NCI-H1105 (cell line): ENCODE data around the gene PCSK6.

ENCODE experiments used
- DNase-seq: peaks from one replicate; lab custom pipeline; 2025; lab: John Stamatoyannopoulos, UW

Gene PCSK6

DNA sequence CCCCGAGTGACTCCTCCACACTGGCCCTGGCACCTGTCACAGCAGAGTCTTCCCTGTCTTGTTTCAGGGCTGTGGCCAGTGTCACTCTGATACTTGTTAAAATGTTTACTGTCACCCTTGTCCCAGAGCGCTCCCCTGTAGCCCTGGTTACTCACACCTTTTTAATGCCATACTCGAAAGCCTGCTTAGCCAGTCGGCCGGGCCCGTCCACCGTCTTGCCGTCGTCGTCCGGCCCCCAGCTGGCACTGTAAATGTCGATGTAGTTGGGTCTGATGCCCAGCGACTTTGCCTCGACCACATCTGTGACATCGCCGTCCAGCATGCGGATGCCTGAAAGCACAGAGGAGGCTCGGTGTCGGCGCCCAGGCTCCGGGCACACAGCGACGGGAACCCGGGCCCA is 91.3 kb downstream of the PCSK6 start:
- no peak for DNase-seq

DNA sequence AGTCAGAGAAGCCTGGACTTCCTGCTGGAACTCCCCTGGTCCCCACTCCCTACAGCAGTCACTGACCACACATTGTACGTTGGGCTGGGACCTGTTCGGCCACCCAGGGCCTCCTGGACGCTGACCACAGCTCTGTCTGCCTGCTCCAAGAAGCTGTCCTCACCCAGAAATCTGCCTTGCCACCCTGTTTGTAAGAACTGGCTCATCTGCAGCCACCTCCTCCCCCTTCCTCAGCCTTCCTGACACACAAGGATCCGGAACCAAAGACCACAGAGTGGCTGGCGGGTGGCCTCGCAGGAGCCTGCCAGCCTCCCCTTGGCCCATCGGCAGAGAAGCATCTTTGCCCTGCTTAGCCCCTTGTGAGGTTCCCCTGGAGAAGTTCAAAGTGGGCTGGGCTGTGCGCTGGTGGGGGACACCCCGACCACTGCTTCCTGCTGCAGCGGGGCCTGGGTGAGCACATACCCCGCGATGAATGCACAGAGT is 91.9 kb downstream of the PCSK6 start:
- DNase-seq, result no peak

GRCh38 chr15:101396484-101397261 is 92.8 kb downstream of the PCSK6 start:
- DNase-seq, result no peak

- DNase-seq, result no peak
These were observed 94.9 kb downstream of the PCSK6 start for GRCh38 chr15:101394654-101395053.

GRCh38 chr15:101394056-101394630 is 95.4 kb downstream of the PCSK6 start:
- DNase-seq, result no peak

DNA sequence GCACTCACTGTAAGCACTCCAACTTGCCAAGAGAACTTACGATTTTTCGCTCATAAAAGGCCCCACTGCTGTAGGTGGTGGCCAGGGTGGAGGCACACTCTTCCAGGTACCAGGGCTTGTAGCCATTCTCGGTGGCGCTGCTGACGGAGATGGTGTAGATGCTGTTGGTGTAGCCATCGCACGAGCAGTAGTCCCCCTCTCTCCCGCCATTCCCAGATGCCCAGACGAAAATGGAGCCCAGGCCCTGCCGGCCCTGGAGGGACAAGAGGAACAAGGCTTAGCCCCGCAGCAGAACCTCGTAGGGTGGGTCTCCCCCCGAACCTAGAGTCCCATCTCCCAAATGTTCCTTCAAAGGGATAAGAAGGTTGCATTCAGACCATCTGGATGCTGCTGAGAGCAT is 96.3 kb downstream of the PCSK6 start:
- no peak for DNase-seq

DNA sequence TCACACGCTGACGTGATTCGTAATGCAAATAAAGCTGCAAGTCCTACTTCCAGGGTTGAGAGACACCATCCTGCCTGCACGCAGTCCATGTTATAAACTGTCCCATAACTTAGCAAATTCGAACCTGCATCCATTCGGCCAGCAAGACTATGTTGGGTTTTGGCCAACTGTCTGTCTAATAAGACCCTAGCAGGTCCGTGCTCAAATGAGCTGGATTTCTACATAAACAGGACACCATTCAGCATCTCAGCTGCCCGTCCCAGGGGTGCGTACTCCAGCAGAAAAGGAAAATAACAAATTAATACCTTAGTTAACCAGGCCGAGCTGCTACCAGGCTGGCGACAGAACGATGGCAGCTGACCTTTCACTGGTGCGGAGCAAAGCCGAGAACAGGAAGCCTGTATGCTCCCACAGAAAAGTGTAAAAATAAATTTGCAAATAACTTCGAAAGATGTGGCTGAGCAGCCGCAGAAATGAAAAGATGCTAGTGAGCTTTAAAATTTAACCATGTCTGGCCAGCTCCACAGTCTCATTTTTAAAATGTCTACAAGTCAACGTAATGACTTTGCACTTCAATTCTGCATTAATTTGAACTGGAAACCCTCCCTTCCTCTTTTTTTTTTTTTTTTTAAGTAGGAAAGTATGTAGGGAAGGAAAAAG is 97.4 kb downstream of the PCSK6 start:
- no peak for DNase-seq

DNA sequence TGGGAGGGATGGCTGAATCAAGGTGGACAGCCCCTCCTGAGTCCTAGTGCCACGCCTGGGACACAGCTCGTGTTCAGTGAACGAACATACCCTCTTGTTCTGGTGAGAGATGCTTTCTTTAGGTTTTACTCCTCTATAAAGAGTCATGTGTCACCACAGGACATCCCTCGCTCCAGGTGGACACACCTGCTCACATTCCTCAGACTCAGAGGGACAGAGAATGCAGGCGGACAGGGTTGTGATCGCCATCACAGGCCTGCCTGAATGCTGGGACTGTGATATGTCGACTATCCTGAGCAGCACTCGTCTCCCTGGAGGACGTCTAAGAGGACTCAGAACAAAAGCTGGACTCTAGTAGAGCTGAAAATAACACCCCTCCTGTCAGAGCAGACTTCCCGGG is 98.1 kb downstream of the PCSK6 start:
- no peak for DNase-seq

GRCh38 chr15:101390462-101390861 is 99.0 kb downstream of the PCSK6 start:
- no peak for DNase-seq

DNA sequence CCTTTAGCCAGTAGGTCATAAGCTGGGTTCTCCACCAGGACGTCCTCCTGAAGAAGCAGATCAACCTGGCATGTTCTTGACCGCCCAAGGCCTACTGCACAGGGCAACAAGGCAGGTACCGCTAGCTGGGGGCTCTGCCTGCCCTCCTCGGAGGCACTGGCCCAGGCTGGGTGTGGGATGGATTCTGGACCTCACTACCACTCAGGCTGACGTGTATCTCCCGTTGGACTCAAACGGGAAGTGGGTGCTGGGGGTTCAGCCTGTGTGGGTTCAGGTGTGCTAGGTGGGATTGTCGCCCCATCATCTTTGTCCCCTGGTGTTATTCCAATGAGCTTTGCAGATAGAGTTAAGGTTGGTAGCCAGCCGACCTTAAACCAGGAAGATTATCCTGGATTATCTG is 99.4 kb downstream of the PCSK6 start:
- DNase-seq, result no peak

- no peak for DNase-seq
These were observed 100.1 kb downstream of the PCSK6 start for GRCh38 chr15:101389362-101389761.

DNA sequence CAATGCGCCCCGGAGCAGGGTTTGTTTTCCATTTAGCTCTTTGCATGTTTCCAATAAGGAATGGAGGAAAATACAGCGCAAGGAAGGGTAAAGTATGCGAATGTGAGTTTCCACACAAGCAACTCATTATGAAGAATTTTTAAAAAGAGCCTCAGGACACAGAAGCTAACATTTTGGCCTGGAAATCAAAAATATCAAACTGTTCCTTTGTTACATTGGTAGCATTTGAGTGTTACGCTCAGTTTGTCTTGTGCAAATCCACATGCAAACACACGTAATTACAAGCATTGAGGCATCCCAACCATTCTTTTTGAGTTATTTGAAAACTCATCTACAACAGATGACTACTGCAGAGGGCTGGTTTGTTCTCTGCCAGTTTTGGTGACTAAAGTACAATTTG is 101.5 kb downstream of the PCSK6 start:
- no peak for DNase-seq

DNA sequence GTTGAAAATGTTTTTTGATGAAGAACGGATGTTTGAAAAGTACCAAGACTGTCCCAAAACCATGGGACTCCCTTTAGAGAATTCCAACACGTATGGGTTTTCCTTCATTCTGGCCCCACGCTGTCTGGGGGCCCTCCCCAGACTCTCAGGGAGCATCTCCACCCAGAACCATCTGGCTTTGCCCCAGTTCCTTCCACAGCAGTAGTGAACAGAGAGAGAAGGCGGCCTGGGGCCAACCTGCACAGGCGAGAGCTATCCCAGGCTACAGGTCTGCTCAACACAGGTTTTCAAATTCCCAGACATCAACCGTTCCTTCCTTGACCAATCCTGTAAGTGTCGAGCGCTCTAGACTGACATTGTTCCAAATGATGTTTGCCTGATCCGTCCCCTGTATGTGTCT is 101.9 kb downstream of the PCSK6 start:
- no peak for DNase-seq

DNA sequence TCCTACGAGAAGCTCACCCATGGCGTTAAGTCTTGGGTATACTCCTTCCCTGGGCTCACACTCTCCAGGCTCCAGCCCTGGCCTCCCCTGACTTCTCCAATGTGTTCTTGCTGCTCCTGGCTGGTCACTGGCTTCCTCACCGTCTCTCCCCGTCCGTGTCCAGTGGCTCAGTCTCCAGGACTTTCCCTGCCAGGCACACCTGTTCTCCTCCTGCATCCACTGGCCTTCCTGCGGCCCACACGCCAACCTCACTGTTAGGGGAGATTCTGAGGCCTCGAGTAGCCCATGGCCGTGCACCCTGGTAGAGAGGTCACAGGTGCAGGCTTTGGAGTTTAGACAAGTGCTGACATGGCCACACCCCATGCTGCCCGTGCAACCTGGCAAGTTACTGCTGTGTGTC is 102.5 kb downstream of the PCSK6 start:
- no peak for DNase-seq

DNA sequence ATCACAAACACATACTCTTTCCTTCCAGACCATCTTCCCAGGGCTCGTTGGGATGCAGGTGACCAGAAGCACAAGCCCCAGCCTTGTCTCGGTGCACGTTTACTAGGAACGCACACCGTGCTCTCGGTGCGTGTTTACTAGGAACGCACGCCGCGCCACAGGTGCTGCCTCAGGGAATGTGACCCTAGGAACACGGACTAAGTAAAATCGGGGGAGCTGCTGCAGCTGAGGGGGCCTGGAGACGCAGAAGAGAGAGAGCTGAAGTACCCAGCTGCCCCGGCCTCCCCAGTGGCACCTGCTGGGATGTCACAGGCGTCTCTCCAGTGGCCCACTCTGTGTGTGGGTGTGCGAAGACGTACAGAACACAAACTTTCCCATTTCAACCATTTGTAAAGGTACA is 103.5 kb downstream of the PCSK6 start:
- no peak for DNase-seq

- DNase-seq, result no peak
These were observed 105.2 kb downstream of the PCSK6 start for GRCh38 chr15:101384276-101384675.

- DNase-seq, result no peak
These were observed 107.0 kb downstream of the PCSK6 start for GRCh38 chr15:101382544-101382943.

- DNase-seq, result no peak
These were observed 107.8 kb downstream of the PCSK6 start for GRCh38 chr15:101381671-101382212.

DNA sequence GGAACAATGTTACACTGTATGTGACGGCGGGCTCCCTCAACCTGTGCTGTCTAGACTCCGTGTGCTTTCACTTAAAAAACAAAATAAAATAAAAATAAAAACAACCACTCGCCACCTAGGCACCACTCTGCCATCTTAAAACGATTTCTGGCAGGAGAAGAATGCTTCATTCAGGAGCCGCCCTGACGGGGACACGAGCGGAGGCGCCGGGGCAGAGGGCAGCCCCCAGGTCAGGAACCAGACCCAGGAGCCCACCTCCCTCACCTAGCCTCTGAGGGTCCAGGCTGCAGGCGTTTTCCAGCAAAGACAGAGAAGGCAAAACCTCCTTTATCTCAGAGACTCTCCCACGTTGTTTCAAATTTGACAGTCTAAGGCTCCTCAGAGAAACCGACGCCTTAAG is 109.4 kb downstream of the PCSK6 start:
- DNase-seq, result no peak

- no peak for DNase-seq
These were observed 109.9 kb downstream of the PCSK6 start for GRCh38 chr15:101379647-101380046.

GRCh38 chr15:101378879-101379278 is 110.6 kb downstream of the PCSK6 start:
- DNase-seq, result no peak

- no peak for DNase-seq
These were observed 111.2 kb downstream of the PCSK6 start for GRCh38 chr15:101378171-101378755.
